Trophoblast cell (in vitro differentiated cells and primary cell): ENCODE measurements around the gene PLEKHG3.

Experiments
- DNase-seq, 2 donors: peaks; one replicate each; pipeline ENCODE4 v3.0.0-alpha.2; 2016
- H2AFZ ChIP-seq: 2 replicates; pipeline ENCODE4 v1.6.1; 2013; ENCODE audit warnings: low read length, moderate library complexity, mild to moderate bottlenecking; ENCODE audit not compliant: insufficient read depth, poor library complexity
- H2AK5ac ChIP-seq: 2 replicates; pipeline ENCODE4 v1.6.1; 2013; ENCODE audit warnings: mild to moderate bottlenecking, low read length
- H2BK120ac ChIP-seq: 2 replicates; pipeline ENCODE4 v1.6.1; 2013; ENCODE audit warnings: low read length, mild to moderate bottlenecking, moderate library complexity; ENCODE audit not compliant: insufficient read depth, poor library complexity
- H2BK12ac ChIP-seq: 2 replicates; pipeline ENCODE4 v1.6.1; 2013; ENCODE audit warnings: mild to moderate bottlenecking, low read length, moderate library complexity
- H2BK5ac ChIP-seq: 2 replicates; pipeline ENCODE4 v1.6.1; 2013; ENCODE audit warnings: low read length, low read depth, moderate library complexity, mild to moderate bottlenecking; ENCODE audit not compliant: poor library complexity
- H3K14ac ChIP-seq: 2 replicates; pipeline ENCODE4 v1.6.1; 2013; ENCODE audit warnings: mild to moderate bottlenecking, low read length
- H3K18ac ChIP-seq: 2 replicates; pipeline ENCODE4 v1.6.1; 2013; ENCODE audit warnings: mild to moderate bottlenecking, low read length
- H3K23ac ChIP-seq: 2 replicates; pipeline ENCODE4 v1.6.1; 2013; ENCODE audit warnings: low read length
- H3K27ac ChIP-seq: 2 replicates; pipeline ENCODE4 v1.5.1; 2013; ENCODE audit warnings: low read depth, mild to moderate bottlenecking, inconsistent platforms, low read length, moderate library complexity
- H3K27me3 ChIP-seq: 2 replicates; pipeline ENCODE4 v1.6.1; 2013; ENCODE audit warnings: inconsistent platforms, mild to moderate bottlenecking, low read length, moderate library complexity; ENCODE audit not compliant: insufficient read depth
- H3K36me3 ChIP-seq, 2 experiments: 1 replicate in 1 of 2; 2 replicates in 1 of 2; pipeline ENCODE4 v1.6.1; 2013; ENCODE audit warnings: low read length in 2 of 2, mild to moderate bottlenecking in 2 of 2, moderate library complexity in 1 of 2; ENCODE audit not compliant: insufficient read depth in 2 of 2, control insufficient read depth in 1 of 2
- H3K4ac ChIP-seq: 2 replicates; pipeline ENCODE4 v1.6.1; 2013; ENCODE audit warnings: low read depth, mild to moderate bottlenecking, low read length, moderate library complexity
- H3K4me1 ChIP-seq, 2 experiments: 1 replicate in 1 of 2; 2 replicates in 1 of 2; pipeline ENCODE4 v1.6.1; 2013; ENCODE audit warnings: low read length in 2 of 2, mild to moderate bottlenecking in 2 of 2, moderate library complexity in 1 of 2; ENCODE audit not compliant: insufficient read depth in 2 of 2, control insufficient read depth in 1 of 2
- H3K4me2 ChIP-seq: 2 replicates; pipeline ENCODE4 v1.6.1; 2013; ENCODE audit warnings: inconsistent platforms, mild to moderate bottlenecking, low read length, moderate library complexity
- H3K4me3 ChIP-seq: 2 replicates; pipeline ENCODE4 v1.5.1; 2013; ENCODE audit warnings: mild to moderate bottlenecking, low read depth, low read length, inconsistent platforms
- H3K79me1 ChIP-seq: one replicate; pipeline ENCODE4 v1.6.1; 2013; ENCODE audit warnings: low read length
- H3K79me2 ChIP-seq: 2 replicates; pipeline ENCODE4 v1.6.1; 2013; ENCODE audit warnings: low read length, mild to moderate bottlenecking; ENCODE audit not compliant: control insufficient read depth, insufficient read depth, poor library complexity
- H3K9ac ChIP-seq: 2 replicates; pipeline ENCODE4 v1.6.1; 2013; ENCODE audit warnings: mild to moderate bottlenecking, low read length
- H3K9me3 ChIP-seq: 2 replicates; pipeline ENCODE4 v1.6.1; 2013; ENCODE audit warnings: low read depth, mild to moderate bottlenecking, control low read depth, inconsistent platforms, low read length; ENCODE audit not compliant: insufficient read depth
- H4K12ac ChIP-seq: 2 replicates; pipeline ENCODE4 v1.6.1; 2013; ENCODE audit warnings: low read depth, mild to moderate bottlenecking, low read length, moderate library complexity
- H4K8ac ChIP-seq: 2 replicates; pipeline ENCODE4 v1.6.1; 2013; ENCODE audit warnings: low read depth, mild to moderate bottlenecking, low read length, moderate library complexity
- H4K91ac ChIP-seq: one replicate; pipeline ENCODE4 v1.6.1; 2013; ENCODE audit warnings: low read depth, mild to moderate bottlenecking, low read length, moderate library complexity
- whole genome bisulfite sequencing: extraction: QIAGEN DNeasy Blood & Tissue Kit; methylation state at CpG from one replicate; pipeline ENCODE4 v1.1.7; 2013; ENCODE audit warnings: missing lambda C conversion rate; ENCODE audit not compliant: insufficient read length, insufficient coverage; ENCODE audit errors: extremely low coverage; 5-methylcytosine and 5-hydroxymethylcytosine counted together

Gene PLEKHG3

DNA sequence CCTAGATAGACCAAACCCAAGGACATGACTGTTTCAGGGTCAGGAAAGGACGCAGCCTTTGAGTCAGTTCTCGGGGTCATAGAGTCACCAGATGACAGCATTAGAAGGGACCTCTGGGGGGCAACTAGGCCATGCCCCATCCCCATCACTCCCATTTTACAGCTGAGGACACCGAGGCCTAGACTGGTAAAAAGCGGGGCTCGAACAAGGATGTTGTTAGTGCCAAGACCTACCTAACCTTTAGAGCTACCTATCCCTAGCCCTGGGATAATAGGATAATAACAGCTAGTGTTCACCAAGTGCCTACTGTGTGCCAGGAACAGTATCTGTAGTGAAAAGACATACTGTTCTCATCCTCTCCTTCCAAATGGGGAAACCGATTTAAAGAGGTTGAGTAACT lies 48.7 kb downstream of the PLEKHG3 start:
- Histone ChIP-seq H3K18ac (no peak overlapping the region), H2BK12ac (no peak overlapping the region), H3K4me1 (peaks cover 16 to 20% of the 10 kb centered on the region in 2 experiments), H3K79me1 (peaks cover 13% of the 10 kb centered on the region), H2BK120ac (no peak overlapping the region), H3K4me2 (no peak overlapping the region), H3K14ac (no peak overlapping the region), H3K23ac (no peak overlapping the region), H4K91ac (no peak overlapping the region), H3K9me3 (no peaks in the 10 kb centered on the region), H3K27ac (no peak overlapping the region), H3K79me2 (peaks cover 4% of the 10 kb centered on the region), H3K27me3 (no peaks in the 10 kb centered on the region), H3K9ac (no peak overlapping the region), H3K4ac (no peak overlapping the region), H2BK5ac (no peak overlapping the region), H3K4me3 (no peak overlapping the region), H4K12ac (no peak overlapping the region), H2AFZ (no peak overlapping the region), H3K36me3 (peaks cover 21 to 23% of the 10 kb centered on the region in 2 experiments), H2AK5ac (no peak overlapping the region), H4K8ac (no peak overlapping the region)
- DNase-seq, result no peak
- WGBS, result no CpG with 5 or more reads among the region's 6 CpGs

DNA sequence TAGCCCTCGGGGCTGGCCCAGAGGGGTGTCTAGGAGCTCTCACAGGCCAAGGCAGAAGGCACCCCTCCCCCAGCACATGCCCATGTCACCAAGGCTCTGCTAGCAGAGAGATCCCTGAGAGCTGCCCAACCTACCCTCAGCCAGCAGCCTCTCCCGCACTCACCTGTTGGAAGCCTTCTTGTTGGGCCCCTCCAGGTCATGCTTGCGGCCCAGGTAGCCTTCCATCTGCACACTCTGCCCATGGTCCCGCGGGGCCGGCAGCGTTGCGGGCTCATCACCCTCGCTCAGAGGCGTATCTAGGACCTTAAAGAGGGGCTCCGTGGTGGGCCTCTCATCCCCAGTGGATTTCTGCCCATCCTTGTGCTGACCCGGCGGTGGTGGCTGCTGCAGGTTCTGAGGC lies 49.1 kb downstream of the PLEKHG3 start:
- H3K9ac ChIP-seq, result no peak overlapping the region
- no peak overlapping the region for H3K4ac ChIP-seq
- no peak overlapping the region for H2AK5ac ChIP-seq
- H3K4me3 ChIP-seq, result no peak overlapping the region
- H3K27me3 ChIP-seq, result no peaks in the 10 kb centered on the region
- H3K23ac ChIP-seq, result no peak overlapping the region
- H2BK5ac ChIP-seq, result no peak overlapping the region
- H2AFZ ChIP-seq, result no peak overlapping the region
- H3K14ac ChIP-seq, result no peak overlapping the region
- no peak overlapping the region for H3K18ac ChIP-seq
- peaks cover 18% of the 10 kb centered on the region for H3K79me1 ChIP-seq
- H3K27ac ChIP-seq, result no peak overlapping the region
- no peak overlapping the region for H4K91ac ChIP-seq
- no peak for DNase-seq
- H3K4me2 ChIP-seq, result no peak overlapping the region
- no peaks in the 10 kb centered on the region for H3K9me3 ChIP-seq
- no peak overlapping the region for H4K8ac ChIP-seq
- H3K36me3 ChIP-seq, result peaks cover 16 to 18% of the 10 kb centered on the region in 2 experiments
- H2BK12ac ChIP-seq, result no peak overlapping the region
- H3K79me2 ChIP-seq, result peaks cover 7% of the 10 kb centered on the region
- H4K12ac ChIP-seq, result no peak overlapping the region
- peaks cover 20 to 24% of the 10 kb centered on the region in 2 experiments for H3K4me1 ChIP-seq
- H2BK120ac ChIP-seq, result no peak overlapping the region
- WGBS, result no CpG with 5 or more reads among the region's 13 CpGs

DNA sequence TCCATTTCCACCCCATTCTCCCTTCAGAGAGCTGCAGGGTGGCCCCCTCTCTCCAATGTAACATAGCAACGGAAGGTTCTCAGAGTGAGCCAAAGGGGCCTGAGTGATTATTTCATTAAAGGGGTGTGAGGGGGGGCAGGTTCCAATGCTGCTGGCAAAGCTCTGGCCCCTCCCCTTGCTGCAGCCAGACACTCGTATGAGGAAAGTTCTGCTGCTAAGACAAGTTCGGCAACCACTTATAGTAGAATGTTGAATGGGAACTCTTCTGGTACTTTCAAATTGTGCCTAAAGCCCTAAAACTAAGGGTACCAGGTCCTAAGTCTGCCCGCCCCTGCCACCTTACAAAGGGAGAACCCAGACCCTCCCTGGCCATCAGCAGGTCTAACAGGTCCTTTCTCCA lies 49.8 kb downstream of the PLEKHG3 start:
- H3K27ac ChIP-seq, result no peak overlapping the region
- H3K9ac ChIP-seq, result no peak overlapping the region
- no peak overlapping the region for H3K4me2 ChIP-seq
- peaks cover 10 to 13% of the 10 kb centered on the region in 2 experiments for H3K36me3 ChIP-seq
- no peak overlapping the region for H2BK5ac ChIP-seq
- H4K8ac ChIP-seq, result no peak overlapping the region
- no peak for DNase-seq
- H4K12ac ChIP-seq, result no peak overlapping the region
- no peak overlapping the region for H3K4ac ChIP-seq
- peaks cover 22 to 29% of the 10 kb centered on the region in 2 experiments for H3K4me1 ChIP-seq
- H4K91ac ChIP-seq, result no peak overlapping the region
- H3K79me1 ChIP-seq, result peaks cover 20% of the 10 kb centered on the region
- H2AFZ ChIP-seq, result no peak overlapping the region
- no CpG with 5 or more reads among the region's 4 CpGs for WGBS
- H2AK5ac ChIP-seq, result peak overlapping the region; percentile 37
- H3K14ac ChIP-seq, result no peak overlapping the region
- no peak overlapping the region for H3K18ac ChIP-seq
- H3K23ac ChIP-seq, result no peak overlapping the region
- H2BK12ac ChIP-seq, result no peak overlapping the region
- no peaks in the 10 kb centered on the region for H3K9me3 ChIP-seq
- no peak overlapping the region for H3K4me3 ChIP-seq
- H3K27me3 ChIP-seq, result no peaks in the 10 kb centered on the region
- H3K79me2 ChIP-seq, result peaks cover 7% of the 10 kb centered on the region
- no peak overlapping the region for H2BK120ac ChIP-seq

GRCh38 chr14:64754685-64755084 lies 50.5 kb downstream of the PLEKHG3 start:
- H4K12ac ChIP-seq, result peak overlapping the region; percentile 50
- no peak overlapping the region for H3K4me3 ChIP-seq
- no peak overlapping the region for H4K8ac ChIP-seq
- no peak overlapping the region for H3K9ac ChIP-seq
- H2BK12ac ChIP-seq, result peak overlapping the region; percentile 21
- H3K27me3 ChIP-seq, result no peaks in the 10 kb centered on the region
- DNase-seq, result no peak
- H2AK5ac ChIP-seq, result no peak overlapping the region
- no CpG with 5 or more reads among the region's 5 CpGs for WGBS
- H3K18ac ChIP-seq, result peak overlapping the region; percentile 46
- H3K79me1 ChIP-seq, result peaks cover 26% of the 10 kb centered on the region
- H4K91ac ChIP-seq, result peak overlapping the region; percentile 58
- H3K79me2 ChIP-seq, result peaks cover 7% of the 10 kb centered on the region
- H3K23ac ChIP-seq, result no peak overlapping the region
- no peak overlapping the region for H3K14ac ChIP-seq
- no peak overlapping the region for H3K27ac ChIP-seq
- no peak overlapping the region for H3K4ac ChIP-seq
- H3K36me3 ChIP-seq, result peaks cover 3 to 6% of the 10 kb centered on the region in 2 experiments
- H3K9me3 ChIP-seq, result peaks cover 2% of the 10 kb centered on the region
- peaks cover 29 to 35% of the 10 kb centered on the region in 2 experiments for H3K4me1 ChIP-seq
- no peak overlapping the region for H3K4me2 ChIP-seq
- no peak overlapping the region for H2AFZ ChIP-seq
- no peak overlapping the region for H2BK5ac ChIP-seq
- H2BK120ac ChIP-seq, result no peak overlapping the region
